AG09319 (cell line): ENCODE data around the gene LAMA2.

Experiments used
- DNase-seq: peaks from one replicate; pipeline ENCODE4 v3.0.0-alpha.2; 2010; ENCODE audit warnings: low read depth; ENCODE audit errors: extremely low read depth
- CTCF ChIP-seq: IDR thresholded peaks from 2 replicates; pipeline ENCODE4 v1.5.1; 2011; ENCODE audit warnings: low read depth, mild to moderate bottlenecking, inconsistent platforms, low read length, moderate library complexity

The LAMA2 gene

GRCh38 chr6:129114636-129115391, 231.9 kb downstream of the LAMA2 start:
- TF ChIP-seq CTCF, result no peak

GRCh38 chr6:129115471-129115870, 232.5 kb downstream of the LAMA2 start:
- TF ChIP-seq CTCF, result no peak
- DNase-seq, result no peak

More at GRCh38 chr6:129114636-129115391, 231.9 kb downstream of the LAMA2 start:
- DNase-seq, result no peak

- no peak for TF ChIP-seq CTCF
- DNase-seq, result no peak
Measured at GRCh38 chr6:129117355-129117754, 234.4 kb downstream of the LAMA2 start.

GRCh38 chr6:129120856-129121638, 238.1 kb downstream of the LAMA2 start:
- DNase-seq, result peak; percentile 51
- no peak for TF ChIP-seq CTCF

- TF ChIP-seq CTCF, result no peak
- DNase-seq, result no peak
Measured at GRCh38 chr6:129124347-129124746, 241.4 kb downstream of the LAMA2 start.

GRCh38 chr6:129130106-129130505, 247.2 kb downstream of the LAMA2 start:
- DNase-seq, result no peak
- no peak for TF ChIP-seq CTCF
